ENCODE measurements around the gene EED.
"Not testable (repeated sequence)": the region's sequence is repeated elsewhere in the genome, so short reads cannot be mapped to it uniquely, and the experiment has no call there.

Gene EED

DNA sequence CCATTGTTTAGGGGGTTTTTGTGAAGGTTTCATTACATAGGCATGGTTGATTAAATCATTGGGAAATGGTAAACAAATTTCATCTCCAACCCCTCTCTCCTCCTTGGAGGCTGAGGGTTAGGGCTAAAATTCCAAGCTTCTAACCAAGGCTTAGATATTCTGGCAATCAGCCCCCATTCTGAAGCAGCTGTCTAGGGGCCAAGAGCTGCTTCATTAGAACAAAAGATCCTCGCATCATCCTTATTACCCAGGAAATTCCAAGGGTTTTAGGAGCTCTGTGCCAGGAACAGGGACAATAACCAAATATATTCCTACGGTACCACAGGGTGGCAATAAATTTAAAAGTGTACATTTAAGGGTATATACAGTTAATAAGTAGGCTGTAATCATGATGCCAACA is 22.5 kb upstream of the EED start:
- no peaks in the 10 kb centered on the region for H3K36me3 Mint-ChIP-seq (ENCODE audit: low read depth)
- H3K4me1 Mint-ChIP-seq, result peaks cover 4% of the 10 kb centered on the region
- TF ChIP-seq, protein P1, sequence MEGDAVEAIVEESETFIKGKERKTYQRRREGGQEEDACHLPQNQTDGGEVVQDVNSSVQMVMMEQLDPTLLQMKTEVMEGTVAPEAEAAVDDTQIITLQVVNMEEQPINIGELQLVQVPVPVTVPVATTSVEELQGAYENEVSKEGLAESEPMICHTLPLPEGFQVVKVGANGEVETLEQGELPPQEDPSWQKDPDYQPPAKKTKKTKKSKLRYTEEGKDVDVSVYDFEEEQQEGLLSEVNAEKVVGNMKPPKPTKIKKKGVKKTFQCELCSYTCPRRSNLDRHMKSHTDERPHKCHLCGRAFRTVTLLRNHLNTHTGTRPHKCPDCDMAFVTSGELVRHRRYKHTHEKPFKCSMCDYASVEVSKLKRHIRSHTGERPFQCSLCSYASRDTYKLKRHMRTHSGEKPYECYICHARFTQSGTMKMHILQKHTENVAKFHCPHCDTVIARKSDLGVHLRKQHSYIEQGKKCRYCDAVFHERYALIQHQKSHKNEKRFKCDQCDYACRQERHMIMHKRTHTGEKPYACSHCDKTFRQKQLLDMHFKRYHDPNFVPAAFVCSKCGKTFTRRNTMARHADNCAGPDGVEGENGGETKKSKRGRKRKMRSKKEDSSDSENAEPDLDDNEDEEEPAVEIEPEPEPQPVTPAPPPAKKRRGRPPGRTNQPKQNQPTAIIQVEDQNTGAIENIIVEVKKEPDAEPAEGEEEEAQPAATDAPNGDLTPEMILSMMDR (IDR thresholded peaks at IDR 0.05; ENCODE audit: unreplicated experiment in 3 of 3), result no peak
- H3K4me3 Mint-ChIP-seq, result no peak overlapping the region
- peaks cover 10% of the 10 kb centered on the region for H3K9me3 Mint-ChIP-seq
- peaks cover 7% of the 10 kb centered on the region for H3K27me3 Mint-ChIP-seq (ENCODE audit: low read depth)
- peak overlapping the region in 1 of 3 experiments; percentile 14 for H3K27ac Mint-ChIP-seq

DNA sequence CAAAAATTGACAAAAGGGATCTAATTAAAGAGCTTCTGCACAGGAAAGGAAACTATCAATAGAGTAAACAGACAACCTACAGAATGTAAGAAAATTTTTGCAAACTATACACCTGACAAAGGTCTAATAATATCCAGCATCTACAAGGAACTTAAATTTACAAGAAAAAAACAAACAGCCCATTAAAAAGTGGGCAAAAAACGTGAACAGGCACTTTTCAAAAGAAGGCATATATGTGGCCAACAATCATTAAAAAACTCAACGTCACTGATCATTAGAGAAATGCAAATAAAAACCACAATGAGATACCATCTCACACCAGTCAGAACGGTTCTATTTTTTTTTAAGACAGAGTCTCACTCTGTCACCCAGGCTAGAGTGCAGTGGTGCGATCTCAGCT is 20.0 kb upstream of the EED start:
- not testable (repeated sequence) for H3K4me3 Mint-ChIP-seq; H3K4me1 Mint-ChIP-seq; H3K27me3 Mint-ChIP-seq (ENCODE audit: low read depth); H3K27ac Mint-ChIP-seq; H3K36me3 Mint-ChIP-seq (ENCODE audit: low read depth)
- peaks cover 10% of the 10 kb centered on the region for H3K9me3 Mint-ChIP-seq

- H3K36me3 Mint-ChIP-seq (ENCODE audit: low read depth); H3K27me3 Mint-ChIP-seq (ENCODE audit: low read depth); H3K27ac Mint-ChIP-seq; H3K4me3 Mint-ChIP-seq; H3K4me1 Mint-ChIP-seq: not testable (repeated sequence)
- H3K9me3 Mint-ChIP-seq, result peaks cover 10% of the 10 kb centered on the region
Observed at GRCh38 chr11:86225344-86225743, 19.2 kb upstream of the EED start.

GRCh38 chr11:86228269-86229038 is 16.1 kb upstream of the EED start:
- H3K36me3 Mint-ChIP-seq (ENCODE audit: low read depth), result no peaks in the 10 kb centered on the region
- no peak overlapping the region for H3K4me3 Mint-ChIP-seq
- H3K27ac Mint-ChIP-seq, result no peak overlapping the region
- no peaks in the 10 kb centered on the region for H3K4me1 Mint-ChIP-seq
- TF ChIP-seq, protein P1 (IDR thresholded peaks at IDR 0.05; ENCODE audit: unreplicated experiment in 3 of 3), result no peak
- H3K27me3 Mint-ChIP-seq (ENCODE audit: low read depth), result peaks cover 3% of the 10 kb centered on the region
- peaks cover 10% of the 10 kb centered on the region for H3K9me3 Mint-ChIP-seq

DNA sequence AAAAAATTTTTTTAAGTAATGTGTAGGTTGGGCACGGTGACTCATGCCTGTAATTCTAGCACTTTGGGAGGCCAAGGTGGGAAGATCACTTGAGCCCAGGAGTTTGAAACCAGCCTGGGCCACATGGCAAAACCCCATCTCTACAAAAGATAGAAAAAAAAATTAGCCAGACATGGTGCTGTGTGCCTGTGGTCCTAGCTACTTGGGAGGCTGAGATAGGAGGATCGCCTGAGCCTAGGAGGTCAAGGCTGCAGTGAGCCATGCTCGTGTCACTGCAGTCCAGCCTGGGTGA is 15.6 kb upstream of the EED start:
- not testable (repeated sequence) for H3K36me3 Mint-ChIP-seq (ENCODE audit: low read depth); H3K27me3 Mint-ChIP-seq (ENCODE audit: low read depth); H3K4me3 Mint-ChIP-seq; H3K27ac Mint-ChIP-seq; H3K9me3 Mint-ChIP-seq; H3K4me1 Mint-ChIP-seq

DNA sequence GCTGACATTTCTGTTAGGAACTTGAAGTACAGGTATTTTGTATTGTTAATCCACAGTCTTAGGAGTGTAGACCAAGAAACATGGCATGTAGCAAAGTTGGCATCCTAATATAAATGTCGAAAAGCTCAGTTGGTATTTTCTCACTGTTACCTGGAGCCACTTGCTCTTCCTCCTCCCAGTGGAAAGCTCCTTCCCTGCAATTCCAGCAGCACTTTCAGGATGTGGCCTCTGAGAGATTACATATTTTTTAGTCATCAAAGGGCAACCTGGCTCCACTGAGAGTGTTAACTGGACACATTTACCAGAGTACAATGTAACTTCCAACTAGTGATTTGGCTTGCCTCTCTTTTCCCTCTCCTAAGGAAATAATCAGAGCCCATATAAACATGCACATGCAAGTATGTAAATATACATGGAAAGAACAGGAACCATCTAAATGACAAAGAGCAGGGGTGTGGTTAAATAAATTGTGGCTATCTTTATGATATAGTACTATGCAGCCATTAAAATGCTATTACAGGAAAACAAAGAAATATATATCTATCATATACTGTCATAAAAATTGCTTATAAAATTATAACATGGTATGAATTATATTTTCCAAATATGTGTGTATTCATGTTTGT is 14.3 kb upstream of the EED start:
- H3K36me3 Mint-ChIP-seq (ENCODE audit: low read depth), result no peaks in the 10 kb centered on the region

GRCh38 chr11:86230921-86231434 is 13.6 kb upstream of the EED start:
- H3K27ac Mint-ChIP-seq, result no peak overlapping the region
- no peaks in the 10 kb centered on the region for H3K36me3 Mint-ChIP-seq (ENCODE audit: low read depth)

More for the DNA sequence above, 14.3 kb upstream of the EED start:
- peaks cover 3% of the 10 kb centered on the region for H3K27me3 Mint-ChIP-seq (ENCODE audit: low read depth)
- H3K4me1 Mint-ChIP-seq, result no peaks in the 10 kb centered on the region
- no peaks in the 10 kb centered on the region for H3K9me3 Mint-ChIP-seq
- H3K4me3 Mint-ChIP-seq, result no peak overlapping the region
- no peak overlapping the region for H3K27ac Mint-ChIP-seq
- TF ChIP-seq, protein P1 (IDR thresholded peaks at IDR 0.05; ENCODE audit: unreplicated experiment in 3 of 3), result no peak

More at GRCh38 chr11:86230921-86231434, 13.6 kb upstream of the EED start:
- H3K27me3 Mint-ChIP-seq (ENCODE audit: low read depth), result no peaks in the 10 kb centered on the region
- H3K9me3 Mint-ChIP-seq, result no peaks in the 10 kb centered on the region
- no peak overlapping the region for H3K4me3 Mint-ChIP-seq
- no peaks in the 10 kb centered on the region for H3K4me1 Mint-ChIP-seq
- TF ChIP-seq, protein P1 (IDR thresholded peaks at IDR 0.05; ENCODE audit: unreplicated experiment in 3 of 3), result no peak

Measured in nephron (organoid).